Heart right ventricle (tissue), 16 donors: ENCODE data around the gene RBBP5. TPM values are rescaled to one million over a fixed set of nuclear protein-coding genes. Genes with fewer than 3 reads are reported as not detected.

Source experiments
- ATAC-seq, 8 donors: fragments of 200-7000 bp; cut with Tn5 transposase; one replicate each; pipeline ENCODE4 v1.9.1; 2020; ENCODE audit warnings: mild to moderate bottlenecking in 8 of 8, moderate library complexity in 8 of 8, moderate number of reproducible peaks in 1 of 8
- DNase-seq, 2 donors: peaks; one replicate each; pipeline ENCODE4 v3.0.0-alpha.2; 2020
- H3K27ac ChIP-seq, 10 donors: fragments of 200-600 bp; sonication (generic) in 2 of 10; one replicate each; pipeline versions ENCODE4 v1.5.0 to v1.8.0; 2020 to 2022; ENCODE audit warnings: mild to moderate bottlenecking in 3 of 10
- H3K27me3 ChIP-seq, 7 donors: fragments of 200-600 bp; one replicate each; pipeline ENCODE4 v1.8.0; 2021 to 2022; ENCODE audit warnings: mild to moderate bottlenecking in 2 of 7
- H3K36me3 ChIP-seq, 9 donors: fragments of 200-600 bp; sonication (generic) in 1 of 9; one replicate each; pipeline versions ENCODE4 v1.5.0 to v1.8.0; 2020 to 2022; ENCODE audit warnings: mild to moderate bottlenecking in 2 of 9
- H3K4me1 ChIP-seq, 9 donors: fragments of 200-600 bp; sonication (generic) in 1 of 9; one replicate each; pipeline versions ENCODE4 v1.5.0 to v1.8.0; 2020 to 2022; ENCODE audit warnings: mild to moderate bottlenecking in 4 of 9
- H3K4me3 ChIP-seq, 10 donors: fragments of 200-600 bp; sonication (generic) in 2 of 10; one replicate each; pipeline versions ENCODE4 v1.5.0 to v1.8.0; 2020 to 2022; ENCODE audit warnings: mild to moderate bottlenecking in 7 of 10, moderate library complexity in 2 of 10
- H3K9me3 ChIP-seq, 11 donors: fragments of 200-600 bp in 10 of 11; sonication (generic) in 2 of 11; one replicate each; pipeline versions ENCODE4 v1.5.0 to v1.8.0; 2013 to 2022; ENCODE audit warnings: mild to moderate bottlenecking in 2 of 11, control low read depth in 1 of 11, moderate library complexity in 1 of 11
- CTCF ChIP-seq, 9 donors: fragments of 200-600 bp; sonication (generic) in 2 of 9; IDR thresholded peaks; one replicate each; pipeline versions ENCODE4 v1.5.0 to v1.8.0; 2021 to 2022; ENCODE audit warnings: antibody characterized with exemption in 9 of 9, mild to moderate bottlenecking in 5 of 9, moderate library complexity in 1 of 9
- WGBS, 2 donors: extraction: QIAGEN DNeasy Blood & Tissue Kit; methylation state at CpG; one replicate each; pipeline ENCODE4 v1.1.7; 2013; ENCODE audit warnings: inconsistent platforms in 1 of 2; 5-methylcytosine and 5-hydroxymethylcytosine counted together
- intact Hi-C, 10 donors: fragments of 100-400 bp; cut with DNase I; formaldehyde crosslinking; loops; one replicate each; pipeline versions ENCODE4 v1.11.1 to v1.14.2; 2022
- polyA plus RNA-seq, 2 donors: library from polyadenylated mRNA; stranded (reverse); fragments of 200-250 nt; gene quantifications; one replicate each; pipeline ENCODE4 v1.2.3, GENCODE V29; 2013
- total RNA-seq, 10 donors: library from RNA; stranded (reverse); fragmentation: NEBNext Ultra II Directional in 3 of 10; extraction: Animal tissue kit (Norgen Biotek cat#: 25700) in 3 of 10; gene quantifications; one replicate each; pipeline versions ENCODE4 v1.2.1 to v1.2.4, GENCODE V29; 2021 to 2023
- donor health status: Arrhythmogenic right ventricular cardiomyopathy.
- donor health status: ischemic (EF 13 %, LVEDD 7.1; RV severe dilation, severe dysfunction).
- donor health status: healthy with polysubstance abuse.
- donor health status: DM: no; HTN: yes; CAD: no.
- donor health status: DM: no; HTN: no; CAD: no.
- donor health status: ischemic (EF 25% LVEDD 6.9; RV normal size, moderate dysfunction).
- donor health status: ischemic (EF 25% LVEDD 5.7; RV mildly dilated, moderate dysfunction).
- donor health status: healthy.
- donor health status: DM: yes; HTN: yes; CAD: no.
- donor health status: Ischemic cardiomyopathy.
- donor health status: ischemic (EF 35%, LVEDD 5.7; RV mildly dilated, moderate dysfunction).
- donor health status: nonischemic (EF 11% LVEDD 7.7; RV severe dilation, severe dysfunction).
- donor health status: DM: yes; HTN: yes; CAD: no.
- donor health status: PGD.
- donor health status: ischemic (EF 29% LVEDD 5.4; RV normal size, mild dysfunction).
- donor health status: nonischemic (EF 23%, LVEDD 6.1; RV moderate dilation, normal function).

RBBP5 gene
- total and polyA plus RNA-seq, 12 donors = 3.4 to 12.4 (median 9.0) TPM

GRCh38 chr1:205109269-205109668 is 12.5 kb downstream of the RBBP5 start:
- no peak for TF ChIP-seq CTCF (IDR thresholded peaks at IDR 0.05)
- Histone ChIP-seq H3K27me3 (no peaks in the 10 kb centered on the region), H3K27ac (no peak overlapping the region), H3K4me1 (no peaks in the 10 kb centered on the region), H3K4me3 (no peak overlapping the region), H3K9me3 (no peaks in the 10 kb centered on the region), H3K36me3 (peaks cover 0 to 98% (median 16%) of the 10 kb centered on the region in 9 donors)
- DNase-seq (no peak), ATAC-seq (no peak)
- intact Hi-C loops = no loop called here
- WGBS, 2 donors = 81 to 95% methylated on average over 1 of the region's 1 CpG

- no peaks in the 10 kb centered on the region for H3K27me3 ChIP-seq
- H3K27ac ChIP-seq = no peak overlapping the region
- TF ChIP-seq CTCF (IDR thresholded peaks at IDR 0.05) = no peak
- peaks cover 0 to 98% (median 21%) of the 10 kb centered on the region in 9 donors for H3K36me3 ChIP-seq
- no peak for DNase-seq
- no peaks in the 10 kb centered on the region for H3K4me1 ChIP-seq
- 92 to 95% methylated on average over 4 of the region's 4 CpGs for WGBS, 2 donors
- intact Hi-C loops = no loop called here
- ATAC-seq = no peak
- no peak overlapping the region for H3K4me3 ChIP-seq
- no peaks in the 10 kb centered on the region for H3K9me3 ChIP-seq
Measured at GRCh38 chr1:205108464-205108863, 13.3 kb downstream of the RBBP5 start.

- no peaks in the 10 kb centered on the region for H3K4me1 ChIP-seq
- TF ChIP-seq CTCF (IDR thresholded peaks at IDR 0.05) = no peak
- H3K27ac ChIP-seq = no peak overlapping the region
- DNase-seq (no peak), ATAC-seq (no peak)
- no peaks in the 10 kb centered on the region for H3K9me3 ChIP-seq
- H3K27me3 ChIP-seq = no peaks in the 10 kb centered on the region
- 93 to 94% methylated on average over 4 of the region's 4 CpGs for WGBS, 2 donors
- intact Hi-C loops = no loop called here
- H3K4me3 ChIP-seq = no peak overlapping the region
- peaks cover 0 to 98% (median 30%) of the 10 kb centered on the region in 9 donors for H3K36me3 ChIP-seq
Measured at GRCh38 chr1:205107327-205107726, 14.5 kb downstream of the RBBP5 start.

- DNase-seq = no peak
- intact Hi-C loops = no loop called here
Measured at GRCh38 chr1:205102404-205102803, 19.4 kb downstream of the RBBP5 start.

More at GRCh38 chr1:205102404-205102803, 19.4 kb downstream of the RBBP5 start:
- Histone ChIP-seq H3K36me3 (peaks cover 0 to 100% (median 71%) of the 10 kb centered on the region in 9 donors), H3K27ac (no peak overlapping the region), H3K4me1 (no peaks in the 10 kb centered on the region), H3K9me3 (no peaks in the 10 kb centered on the region), H3K27me3 (no peaks in the 10 kb centered on the region), H3K4me3 (no peak overlapping the region)
- TF ChIP-seq CTCF (IDR thresholded peaks at IDR 0.05) = no peak
- WGBS, 2 donors = 96 to 97% methylated on average over 3 of the region's 3 CpGs
- no peak for ATAC-seq
